ENCODE data around the gene TRAF4.
A peak's percentile ranks its signal among the peaks of the same experiment; 100 is the strongest.
"Not testable (repeated sequence)": the region's sequence is repeated elsewhere in the genome, so short reads cannot be mapped to it uniquely, and the experiment has no call there.

Gene TRAF4

DNA sequence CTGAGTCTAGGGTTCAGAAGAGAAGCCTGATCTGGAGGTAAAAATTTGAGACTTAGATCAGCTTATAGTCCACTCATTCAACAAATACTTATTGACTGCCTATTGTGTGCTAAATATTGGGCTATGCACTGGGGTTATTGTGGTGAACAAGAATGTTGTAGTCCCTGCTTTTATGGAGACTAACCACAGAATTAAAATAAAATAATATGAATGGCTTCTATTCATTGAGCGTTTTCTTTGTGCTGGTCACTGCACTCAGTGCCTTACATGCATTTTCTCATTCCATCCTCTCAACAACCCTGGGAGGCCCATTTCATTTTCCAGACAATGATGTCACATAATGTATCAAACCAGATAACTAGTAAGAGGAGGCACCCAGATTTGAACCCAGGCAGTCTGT is 10.5 kb upstream of the TRAF4 start:
- DNase-seq, result no peak

DNA sequence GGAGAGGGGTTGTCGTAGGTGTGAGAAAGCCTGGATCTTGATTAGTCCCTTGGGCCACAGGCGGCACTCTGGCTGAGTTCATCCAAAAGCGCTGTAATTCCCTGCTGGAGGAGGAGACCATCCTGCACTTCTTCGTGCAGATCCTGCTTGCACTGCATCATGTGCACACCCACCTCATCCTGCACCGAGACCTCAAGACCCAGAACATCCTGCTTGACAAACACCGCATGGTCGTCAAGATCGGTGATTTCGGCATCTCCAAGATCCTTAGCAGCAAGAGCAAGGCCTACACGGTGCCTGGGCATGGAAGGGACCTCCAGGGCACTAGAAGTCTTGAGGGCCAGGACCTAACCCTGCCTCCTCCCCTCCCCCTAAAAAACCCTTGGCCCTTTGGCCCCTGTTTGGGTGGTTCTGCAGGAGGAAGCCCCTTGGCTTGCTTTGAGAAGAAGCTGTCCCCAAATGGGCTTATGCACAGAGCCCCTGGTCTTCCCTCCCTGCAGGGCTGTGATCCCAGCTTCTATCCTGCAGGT is 9.0 kb upstream of the TRAF4 start:
- DNase-seq, result no peak

DNA sequence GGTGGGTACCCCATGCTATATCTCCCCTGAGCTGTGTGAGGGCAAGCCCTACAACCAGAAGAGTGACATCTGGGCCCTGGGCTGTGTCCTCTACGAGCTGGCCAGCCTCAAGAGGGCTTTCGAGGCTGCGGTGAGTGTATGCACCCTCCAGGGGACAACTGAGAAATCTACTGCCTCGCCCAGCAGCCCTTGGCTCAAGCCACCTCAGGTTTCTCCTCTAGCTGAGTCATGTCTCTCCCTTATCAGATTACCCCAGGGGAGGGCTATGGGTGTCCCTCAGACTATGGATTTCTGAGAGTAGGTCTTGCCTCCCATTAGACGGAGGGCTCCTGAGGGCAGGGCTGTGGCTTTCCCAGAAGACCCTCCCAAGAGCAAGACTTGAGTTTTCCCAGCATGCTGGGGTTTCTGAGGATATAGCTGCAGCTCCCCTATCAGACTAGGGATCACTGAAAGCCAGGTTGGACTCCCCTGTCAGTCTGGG is 8.5 kb upstream of the TRAF4 start:
- no peak for DNase-seq

DNA sequence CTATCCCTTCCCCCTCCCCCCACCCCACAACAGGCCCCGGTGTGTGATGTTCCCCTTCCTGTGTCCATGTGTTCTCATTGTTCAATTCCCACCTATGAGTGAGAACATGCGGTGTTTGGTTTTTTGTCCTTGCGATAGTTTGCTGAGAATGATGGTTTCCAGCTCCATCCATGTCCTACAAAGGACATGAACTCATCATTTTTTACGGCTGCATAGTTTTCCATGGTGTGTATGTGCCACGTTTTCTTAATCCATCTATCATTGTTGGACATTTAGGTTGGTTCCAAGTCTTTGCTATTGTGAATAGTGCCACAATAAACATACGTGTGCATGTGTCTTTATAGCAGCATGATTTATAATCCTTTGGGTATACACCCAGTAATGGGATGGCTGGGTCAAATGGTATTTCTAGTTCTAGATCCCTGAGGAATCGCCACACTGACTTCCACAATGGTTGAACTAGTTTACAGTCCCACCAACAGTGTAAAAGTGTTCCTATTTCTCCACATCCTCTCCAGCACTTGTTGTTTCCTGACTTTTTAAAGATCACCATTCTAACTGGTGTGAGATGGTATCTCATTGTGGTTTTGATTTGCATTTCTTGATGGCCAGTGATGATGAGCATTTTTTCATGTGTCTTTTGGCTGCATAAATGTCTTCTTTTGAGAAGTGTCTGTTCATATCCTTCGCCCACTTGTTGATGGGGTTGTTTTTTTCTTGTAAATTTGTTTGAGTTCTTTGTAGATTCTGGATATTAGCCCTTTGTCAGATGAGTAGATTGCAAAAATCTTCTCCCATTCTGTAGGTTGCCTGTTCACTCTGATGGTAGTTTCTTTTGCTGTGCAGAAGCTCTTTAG is 7.7 kb upstream of the TRAF4 start:
- not testable (repeated sequence) for DNase-seq

DNA sequence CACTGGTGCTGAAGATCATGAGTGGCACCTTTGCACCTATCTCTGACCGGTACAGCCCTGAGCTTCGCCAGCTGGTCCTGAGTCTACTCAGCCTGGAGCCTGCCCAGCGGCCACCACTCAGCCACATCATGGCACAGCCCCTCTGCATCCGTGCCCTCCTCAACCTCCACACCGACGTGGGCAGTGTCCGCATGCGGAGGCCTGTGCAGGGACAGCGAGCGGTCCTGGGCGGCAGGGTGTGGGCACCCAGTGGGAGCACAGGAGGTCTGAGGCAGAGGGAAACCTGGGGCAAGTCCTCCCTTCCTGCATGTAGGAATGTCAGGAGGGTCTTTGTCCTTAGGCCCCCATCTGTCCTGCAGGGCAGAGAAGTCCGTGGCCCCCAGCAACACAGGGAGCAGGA is 6.5 kb upstream of the TRAF4 start:
- no peak for DNase-seq

DNA sequence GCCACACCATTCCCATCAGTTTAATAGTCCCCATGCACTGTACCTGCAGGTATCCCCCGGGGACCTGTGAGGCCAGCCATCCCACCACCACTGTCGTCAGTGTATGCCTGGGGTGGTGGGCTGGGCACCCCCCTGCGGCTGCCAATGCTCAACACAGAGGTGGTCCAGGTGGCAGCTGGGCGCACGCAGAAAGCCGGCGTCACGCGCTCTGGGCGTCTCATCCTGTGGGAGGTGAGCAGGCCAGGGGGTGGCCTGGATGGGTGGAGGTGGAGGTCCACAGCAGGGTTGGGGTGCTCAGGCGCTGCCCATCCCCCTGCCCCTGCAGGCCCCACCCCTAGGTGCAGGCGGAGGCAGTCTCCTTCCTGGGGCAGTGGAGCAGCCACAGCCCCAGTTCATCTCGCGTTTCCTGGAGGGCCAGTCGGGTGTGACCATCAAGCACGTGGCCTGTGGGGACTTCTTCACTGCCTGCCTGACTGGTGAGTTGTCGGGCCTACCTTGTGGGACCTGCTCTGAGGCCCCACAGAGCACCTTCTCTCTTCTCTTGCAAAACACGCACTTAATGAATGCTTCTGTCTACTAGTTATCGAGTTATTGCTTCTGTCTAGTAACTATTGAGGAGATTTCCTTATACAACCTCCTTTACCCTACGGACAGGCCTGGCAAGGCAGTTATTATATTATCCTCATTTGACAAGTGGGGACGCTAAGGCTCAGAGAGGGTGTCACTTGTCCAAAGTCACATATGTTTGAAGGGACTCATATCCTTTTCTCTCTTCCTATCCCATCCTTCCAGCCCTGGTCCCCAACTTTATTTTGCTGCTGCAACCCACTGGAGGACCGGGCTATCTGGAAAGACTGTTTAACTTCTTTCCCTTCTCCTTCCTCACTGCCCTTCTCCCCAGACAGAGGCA is 5.8 kb upstream of the TRAF4 start:
- no peak for DNase-seq

DNA sequence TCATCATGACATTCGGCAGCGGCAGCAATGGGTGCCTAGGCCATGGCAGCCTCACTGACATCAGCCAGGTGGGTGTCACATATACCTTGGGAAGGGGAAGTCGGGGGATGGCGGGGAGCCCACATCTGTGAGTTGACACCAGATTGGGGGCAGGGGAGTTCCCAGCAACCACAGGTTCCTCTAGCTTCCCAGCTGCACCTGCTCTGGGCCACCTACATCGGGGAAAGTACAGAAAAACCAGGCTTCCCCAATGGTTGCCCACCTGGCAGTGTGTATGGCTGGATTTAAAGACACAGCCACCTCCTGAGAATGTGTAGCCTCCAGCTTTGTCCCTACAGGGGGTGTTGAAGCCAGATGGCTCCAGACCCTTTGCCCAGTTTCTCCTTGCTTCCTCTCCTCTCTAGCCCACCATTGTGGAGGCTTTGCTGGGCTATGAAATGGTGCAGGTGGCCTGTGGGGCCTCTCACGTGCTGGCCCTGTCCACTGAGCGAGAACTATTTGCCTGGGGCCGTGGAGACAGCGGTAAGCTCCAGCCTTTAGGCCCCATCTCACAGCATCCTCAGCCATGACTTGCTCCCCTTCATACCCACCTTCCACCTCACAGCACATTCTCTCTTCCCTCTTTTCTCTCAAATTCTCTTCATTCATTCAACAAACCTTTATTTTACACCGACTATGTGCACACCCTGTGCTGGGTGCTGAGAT is 5.0 kb upstream of the TRAF4 start:
- DNase-seq, result peak; percentile 74

DNA sequence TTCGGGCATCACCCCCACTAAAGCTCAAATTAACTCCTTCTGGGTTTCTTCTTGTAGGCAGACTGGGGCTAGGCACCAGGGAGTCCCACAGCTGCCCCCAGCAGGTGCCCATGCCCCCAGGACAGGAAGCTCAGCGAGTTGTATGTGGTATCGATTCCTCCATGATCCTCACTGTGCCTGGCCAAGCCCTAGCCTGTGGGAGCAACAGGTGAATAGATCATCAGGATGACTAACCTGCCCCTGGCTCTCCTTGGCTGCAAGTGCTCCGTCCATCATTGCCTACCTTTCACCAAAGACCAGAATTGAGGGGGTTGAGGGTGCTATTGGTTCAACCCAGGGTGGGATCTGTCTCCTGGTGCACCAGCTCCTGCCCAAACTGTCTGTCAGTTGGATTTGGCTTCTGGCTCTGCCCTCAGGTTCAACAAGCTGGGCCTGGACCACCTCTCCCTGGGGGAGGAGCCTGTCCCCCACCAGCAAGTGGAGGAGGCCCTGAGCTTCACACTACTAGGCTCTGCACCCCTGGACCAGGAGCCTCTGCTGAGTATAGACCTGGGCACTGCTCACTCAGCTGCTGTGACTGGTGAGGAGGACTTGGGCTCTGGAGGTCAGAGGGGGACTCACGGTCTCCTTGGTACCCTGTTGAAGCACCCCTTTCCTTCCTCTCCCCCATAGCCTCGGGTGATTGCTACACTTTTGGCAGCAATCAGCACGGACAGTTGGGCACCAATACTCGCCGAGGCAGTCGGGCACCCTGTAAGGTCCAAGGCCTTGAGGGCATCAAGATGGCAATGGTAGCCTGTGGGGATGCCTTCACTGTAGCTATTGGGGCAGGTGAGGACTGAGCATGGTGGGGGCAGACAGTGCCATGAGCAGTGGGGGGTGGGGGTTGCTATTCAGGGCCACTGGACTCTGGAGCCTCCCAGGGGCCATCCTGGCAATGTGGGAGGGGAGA is 3.1 kb upstream of the TRAF4 start:
- DNase-seq, result no peak

DNA sequence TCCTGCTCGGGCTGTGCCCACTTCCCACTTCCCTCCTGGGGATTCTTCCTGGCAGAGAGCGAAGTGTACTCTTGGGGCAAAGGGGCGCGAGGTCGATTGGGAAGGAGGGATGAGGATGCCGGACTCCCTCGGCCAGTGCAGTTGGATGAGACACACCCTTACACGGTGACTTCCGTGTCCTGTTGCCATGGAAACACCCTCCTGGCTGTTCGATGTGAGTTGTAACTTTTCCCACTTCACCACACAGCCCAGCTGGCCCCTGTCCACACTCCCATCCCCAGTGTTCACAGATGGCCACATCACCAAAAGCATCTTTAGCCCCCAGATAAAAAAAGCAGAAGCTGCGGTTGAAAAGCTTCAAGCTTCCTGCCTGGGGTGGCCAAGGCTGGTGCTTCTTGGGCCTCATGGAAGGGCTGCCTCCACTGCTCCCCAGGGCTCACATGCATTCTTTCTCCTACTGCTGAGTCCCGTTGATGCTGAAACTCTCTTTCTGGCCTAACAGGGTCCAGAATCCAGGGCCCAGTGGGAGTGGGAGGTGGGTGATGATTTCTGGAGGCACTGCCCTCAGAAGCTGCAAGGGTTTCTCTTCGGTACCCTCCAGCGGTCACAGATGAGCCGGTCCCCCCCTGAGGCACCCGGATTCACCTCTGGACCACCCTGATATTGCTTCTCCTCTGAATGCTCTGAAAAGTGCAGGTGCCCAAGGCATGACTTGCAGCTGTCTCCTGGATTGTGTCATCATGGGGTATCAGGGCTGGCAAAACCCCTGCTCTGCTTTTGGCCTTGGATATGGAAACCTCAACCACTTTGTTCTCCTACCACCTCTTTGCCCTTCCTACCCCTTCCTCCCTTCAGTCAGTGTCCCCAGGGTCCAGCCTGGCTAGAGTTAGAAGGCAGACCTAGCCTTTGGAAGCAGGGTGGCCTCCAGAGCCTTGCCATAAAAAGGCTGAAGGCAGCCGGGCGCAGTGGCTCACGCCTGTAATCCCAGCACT is 2.2 kb upstream of the TRAF4 start:
- no peak for DNase-seq

DNA sequence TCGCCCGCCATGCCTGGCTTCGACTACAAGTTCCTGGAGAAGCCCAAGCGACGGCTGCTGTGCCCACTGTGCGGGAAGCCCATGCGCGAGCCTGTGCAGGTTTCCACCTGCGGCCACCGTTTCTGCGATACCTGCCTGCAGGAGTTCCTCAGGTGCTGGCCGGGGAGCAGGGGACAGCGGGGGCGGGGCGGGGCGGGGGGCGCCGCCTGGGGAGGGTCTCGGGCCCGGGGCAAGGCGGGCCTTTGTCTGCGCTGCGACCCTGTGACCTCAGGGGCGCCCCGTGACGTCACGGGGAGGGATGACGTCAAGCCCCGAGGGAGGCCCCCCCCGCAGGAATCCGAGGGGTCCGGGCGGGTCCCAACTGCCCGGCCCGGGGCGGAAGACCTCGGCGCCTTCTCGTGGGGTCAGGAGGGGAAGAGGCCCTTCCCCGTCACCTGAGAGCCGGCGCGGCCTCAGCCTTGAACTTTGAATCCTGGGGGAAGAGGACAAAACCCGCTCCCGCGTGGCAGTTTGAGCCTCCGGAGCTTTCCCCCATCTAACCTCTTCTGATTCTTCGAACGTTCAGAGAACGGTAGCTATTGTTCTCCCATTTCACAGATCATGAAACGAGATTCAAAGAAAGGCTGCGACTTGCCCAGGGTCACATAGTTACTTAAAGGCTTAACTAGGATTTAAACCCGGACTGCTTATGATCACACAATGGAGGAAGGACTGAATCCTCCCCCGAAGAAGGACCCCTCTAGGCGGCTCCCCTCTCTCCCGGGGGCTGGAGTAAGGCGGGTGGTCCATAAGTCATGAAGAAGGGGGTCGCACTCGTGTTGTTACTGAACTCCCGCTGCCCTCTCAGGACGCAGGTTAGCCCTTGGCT is 527 bp downstream of the TRAF4 start:
- peak; percentile 77 for DNase-seq

DNA sequence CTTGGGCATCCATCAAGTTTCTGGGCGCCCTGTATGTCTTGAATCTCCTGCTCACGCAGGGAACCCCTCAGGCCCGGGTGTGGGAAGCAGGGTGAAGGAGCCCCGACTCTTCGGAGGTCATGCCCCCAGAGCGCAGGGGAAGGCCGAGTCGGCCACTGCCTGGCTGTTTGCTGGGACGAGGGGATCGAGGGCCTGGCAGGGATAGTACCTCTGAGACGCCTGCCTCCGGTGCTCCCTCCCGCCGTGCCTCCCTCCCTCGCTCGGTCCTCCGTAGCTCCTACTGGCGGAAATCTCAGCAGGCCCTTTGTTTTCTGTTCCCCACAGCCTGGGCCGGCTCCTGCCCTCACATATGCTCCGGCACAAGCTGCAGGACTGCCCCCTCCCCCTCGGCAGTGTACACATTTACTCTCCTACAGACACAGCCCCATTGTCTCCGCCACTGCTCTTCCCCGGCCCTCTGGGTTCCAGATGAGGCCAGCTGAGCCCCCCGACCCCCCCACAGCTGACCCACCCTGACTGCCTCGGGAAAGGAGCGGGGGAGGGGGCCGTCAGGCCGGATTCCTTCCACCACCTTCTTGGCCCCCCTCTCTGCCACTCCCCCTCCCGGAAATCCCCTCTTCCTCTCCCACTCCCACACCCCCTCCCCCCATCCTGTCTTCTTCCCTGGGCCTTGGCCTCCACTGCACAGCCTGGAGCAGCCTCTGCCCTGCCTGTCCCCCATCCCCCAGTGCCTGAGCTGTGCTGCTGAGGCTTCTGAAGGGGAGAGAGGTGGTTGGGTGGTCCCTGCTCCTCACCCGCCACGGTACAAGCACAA is 1.4 kb downstream of the TRAF4 start:
- DNase-seq, result peak; percentile 38

DNA sequence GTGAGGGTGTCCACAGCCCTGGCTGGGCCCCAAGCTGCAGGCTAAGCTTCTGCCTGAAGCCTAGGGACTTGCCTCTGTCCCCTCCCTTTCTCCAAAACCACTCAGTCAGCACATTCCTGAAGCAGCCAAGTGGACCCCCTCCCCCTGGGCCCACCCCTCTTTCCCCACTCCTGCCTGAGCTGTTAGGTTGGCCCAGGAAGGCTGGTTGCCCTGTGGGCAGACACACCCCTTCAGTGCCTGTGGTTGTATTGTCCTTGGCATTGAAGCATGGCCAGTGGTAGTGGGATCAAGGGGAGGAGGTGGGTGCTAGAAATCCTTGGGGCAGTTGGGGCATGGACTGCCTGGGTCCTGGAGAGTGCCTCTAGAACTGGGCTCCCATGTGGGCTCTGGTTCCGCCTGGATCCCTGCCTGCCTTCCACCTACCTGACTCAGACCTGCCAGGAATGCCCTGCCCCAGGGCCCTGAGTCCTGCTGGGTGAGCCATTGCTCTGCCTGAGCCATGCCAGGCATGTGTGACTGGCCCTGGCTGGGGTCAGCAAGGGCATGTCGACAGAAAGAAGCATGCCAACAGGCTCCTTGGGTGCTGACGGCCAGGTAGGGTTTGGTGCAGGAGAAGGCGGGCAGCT is 2.1 kb downstream of the TRAF4 start:
- no peak for DNase-seq

DNA sequence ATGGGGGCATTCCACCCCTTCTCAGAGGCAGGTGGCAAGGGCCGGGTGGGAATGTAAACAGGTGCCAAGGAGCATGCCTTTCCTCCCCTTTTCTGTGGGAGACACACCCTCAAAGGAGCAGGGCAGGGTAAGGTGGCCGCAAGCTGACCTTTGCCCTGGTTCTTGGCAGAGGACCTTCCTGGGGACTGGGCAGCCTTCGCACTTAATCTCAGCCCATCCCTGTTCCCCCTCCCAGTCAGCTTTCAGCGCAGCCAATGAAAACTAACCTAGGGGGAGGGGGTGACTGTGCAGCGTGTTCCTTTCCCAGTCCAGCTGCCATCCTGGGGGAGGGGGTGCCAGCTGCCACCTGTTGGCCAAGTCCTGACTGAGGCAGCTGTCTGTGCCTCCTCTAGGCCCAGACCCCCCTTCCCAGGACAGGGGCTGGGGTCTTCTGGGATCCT is 2.8 kb downstream of the TRAF4 start:
- DNase-seq, result no peak

DNA sequence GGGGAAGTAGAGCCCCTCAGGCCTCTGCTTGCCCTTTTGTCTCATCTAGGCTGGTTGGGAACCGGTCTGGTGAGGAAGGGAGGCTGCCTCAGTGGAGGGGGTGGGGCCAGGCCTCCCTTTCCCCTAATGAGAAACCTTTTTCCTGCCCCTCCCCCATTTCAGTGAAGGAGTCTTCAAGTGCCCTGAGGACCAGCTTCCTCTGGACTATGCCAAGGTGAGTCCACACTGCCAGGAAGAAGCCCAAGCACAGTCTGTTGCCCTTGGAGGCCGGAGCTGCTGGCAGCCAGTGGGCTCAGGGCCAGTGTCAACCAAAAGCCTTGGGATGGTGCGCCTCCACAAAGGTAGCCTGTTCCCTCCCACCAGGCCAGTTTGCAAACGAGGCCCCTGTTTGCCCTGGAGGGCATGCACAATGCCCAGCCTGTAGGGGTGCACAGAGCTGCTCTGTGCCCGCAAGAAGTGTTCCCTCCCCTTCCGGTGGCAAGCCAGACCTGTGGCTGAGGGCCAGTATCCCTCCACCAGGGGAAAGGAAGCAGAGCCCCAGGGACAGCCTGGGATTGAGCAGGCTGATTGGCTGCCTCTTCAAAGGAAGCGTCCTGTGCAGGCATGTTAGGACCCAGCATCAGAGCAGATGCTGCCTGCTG is 3.4 kb downstream of the TRAF4 start:
- no peak for DNase-seq

DNA sequence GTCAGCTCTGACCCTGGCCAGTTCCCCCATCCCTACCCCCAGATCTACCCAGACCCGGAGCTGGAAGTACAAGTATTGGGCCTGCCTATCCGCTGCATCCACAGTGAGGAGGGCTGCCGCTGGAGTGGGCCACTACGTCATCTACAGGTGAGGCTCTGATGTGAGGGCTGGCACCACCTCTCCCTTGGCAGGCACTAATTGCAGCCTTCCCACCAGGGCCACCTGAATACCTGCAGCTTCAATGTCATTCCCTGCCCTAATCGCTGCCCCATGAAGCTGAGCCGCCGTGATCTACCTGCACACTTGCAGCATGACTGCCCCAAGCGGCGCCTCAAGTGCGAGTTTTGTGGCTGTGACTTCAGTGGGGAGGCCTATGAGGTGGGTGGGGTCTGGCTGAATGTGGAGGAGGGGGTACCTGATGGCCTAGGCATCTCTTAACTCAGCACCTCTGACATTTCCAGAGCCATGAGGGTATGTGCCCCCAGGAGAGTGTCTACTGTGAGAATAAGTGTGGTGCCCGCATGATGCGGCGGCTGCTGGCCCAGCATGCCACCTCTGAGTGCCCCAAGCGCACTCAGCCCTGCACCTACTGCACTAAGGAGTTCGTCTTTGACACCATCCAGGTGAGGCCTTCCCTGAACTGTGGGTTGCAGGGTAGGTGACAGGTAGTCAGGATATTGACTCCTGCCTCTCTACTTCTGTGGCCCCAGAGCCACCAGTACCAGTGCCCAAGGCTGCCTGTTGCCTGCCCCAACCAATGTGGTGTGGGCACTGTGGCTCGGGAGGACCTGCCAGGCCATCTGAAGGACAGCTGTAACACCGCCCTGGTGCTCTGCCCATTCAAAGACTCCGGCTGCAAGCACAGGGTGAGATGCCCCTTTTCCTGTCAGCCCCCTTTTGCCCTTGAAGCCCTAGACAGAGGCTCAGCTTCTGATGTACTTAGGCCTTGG is 4.3 kb downstream of the TRAF4 start:
- no peak for DNase-seq

DNA sequence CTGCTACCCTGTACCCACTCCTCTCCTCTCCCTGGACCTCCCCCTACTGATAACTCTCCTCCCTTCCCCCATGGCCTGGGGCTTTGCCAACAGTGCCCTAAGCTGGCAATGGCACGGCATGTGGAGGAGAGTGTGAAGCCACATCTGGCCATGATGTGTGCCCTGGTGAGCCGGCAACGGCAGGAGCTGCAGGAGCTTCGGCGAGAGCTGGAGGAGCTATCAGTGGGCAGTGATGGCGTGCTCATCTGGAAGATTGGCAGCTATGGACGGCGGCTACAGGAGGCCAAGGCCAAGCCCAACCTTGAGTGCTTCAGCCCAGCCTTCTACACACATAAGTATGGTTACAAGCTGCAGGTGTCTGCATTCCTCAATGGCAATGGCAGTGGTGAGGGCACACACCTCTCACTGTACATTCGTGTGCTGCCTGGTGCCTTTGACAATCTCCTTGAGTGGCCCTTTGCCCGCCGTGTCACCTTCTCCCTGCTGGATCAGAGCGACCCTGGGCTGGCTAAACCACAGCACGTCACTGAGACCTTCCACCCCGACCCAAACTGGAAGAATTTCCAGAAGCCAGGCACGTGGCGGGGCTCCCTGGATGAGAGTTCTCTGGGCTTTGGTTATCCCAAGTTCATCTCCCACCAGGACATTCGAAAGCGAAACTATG is 5.2 kb downstream of the TRAF4 start:
- no peak for DNase-seq
